Measurements from ENCODE around the gene PRKD1. TPM values are rescaled to one million over a fixed set of nuclear protein-coding genes. Genes with fewer than 3 reads are reported as not detected.

Gene PRKD1
- total and polyA plus RNA-seq, 2 donors (not counting 1 experiment from before 2014, with no cell fraction given), result 0.03 to 4.3 TPM

DNA sequence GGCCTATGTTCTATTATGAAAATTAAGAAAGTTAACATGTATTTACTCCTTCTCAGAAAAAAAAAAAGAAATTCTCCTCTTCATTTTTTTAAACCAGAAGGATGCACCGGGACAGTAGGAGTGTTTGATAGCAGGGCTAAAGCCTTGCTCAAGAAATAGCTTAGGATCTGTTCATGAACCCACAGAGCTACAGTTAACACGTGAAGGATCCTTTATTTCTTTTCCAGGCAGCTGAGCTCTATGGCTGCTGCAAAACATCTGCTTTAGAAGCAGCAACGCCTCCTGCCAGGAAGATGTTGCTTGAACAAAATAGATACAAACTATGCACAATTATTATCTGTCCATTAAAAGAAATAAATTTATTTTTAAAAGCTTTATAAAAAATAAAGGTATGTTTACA is 254.8 kb downstream of the PRKD1 start:
- POLR2A ChIA-PET, result no interaction called here
- Histone ChIP-seq H3K4me1 (ENCODE audit: control insufficient read depth in 2 of 2, insufficient read depth in 2 of 2, low read length in 2 of 2) (no peaks in the 10 kb centered on the region), H3K9me3 (ENCODE audit: control extremely low read depth in 1 of 3, control insufficient read depth in 2 of 3, insufficient read depth in 1 of 3, low read length in 2 of 3) (no peaks in the 10 kb centered on the region), H3K4me2 (replicated peaks; ENCODE audit: low read depth, low read length, poor library complexity, severe bottlenecking) (no peak overlapping the region), H3K79me2 (ENCODE audit: control insufficient read depth, insufficient read depth, low read length) (no peaks in the 10 kb centered on the region), H3K36me3 (replicated peaks in 1 of 2; ENCODE audit: control extremely low read depth in 1 of 2, control insufficient read depth in 1 of 2, extremely low read depth in 1 of 2, insufficient read depth in 2 of 2, low read length in 1 of 2) (no peaks in the 10 kb centered on the region), H3K9ac (ENCODE audit: low read length) (no peak overlapping the region), H4K20me1 (ENCODE audit: control insufficient read depth, insufficient read depth, low read length, poor library complexity, severe bottlenecking) (no peaks in the 10 kb centered on the region), H2AFZ (ENCODE audit: insufficient read depth, low read depth, low read length, poor library complexity, severe bottlenecking) (no peak overlapping the region), H3K27ac (ENCODE audit: low read length in 2 of 2) (no peak overlapping the region), H3K27me3 (replicated peaks in 1 of 4; ENCODE audit: control extremely low read depth in 1 of 4, control insufficient read depth in 3 of 4, insufficient read depth in 4 of 4, low read length in 3 of 4) (no peaks in the 10 kb centered on the region), H3K4me3 (ENCODE audit: control extremely low read depth in 1 of 5, extremely low read depth in 1 of 5, insufficient read depth in 1 of 5, low read depth in 2 of 5, low read length in 4 of 5) (no peak overlapping the region)
- intact Hi-C loops (cut with micrococcal nuclease), result no loop called here
- TF ChIP-seq, protein P1, sequence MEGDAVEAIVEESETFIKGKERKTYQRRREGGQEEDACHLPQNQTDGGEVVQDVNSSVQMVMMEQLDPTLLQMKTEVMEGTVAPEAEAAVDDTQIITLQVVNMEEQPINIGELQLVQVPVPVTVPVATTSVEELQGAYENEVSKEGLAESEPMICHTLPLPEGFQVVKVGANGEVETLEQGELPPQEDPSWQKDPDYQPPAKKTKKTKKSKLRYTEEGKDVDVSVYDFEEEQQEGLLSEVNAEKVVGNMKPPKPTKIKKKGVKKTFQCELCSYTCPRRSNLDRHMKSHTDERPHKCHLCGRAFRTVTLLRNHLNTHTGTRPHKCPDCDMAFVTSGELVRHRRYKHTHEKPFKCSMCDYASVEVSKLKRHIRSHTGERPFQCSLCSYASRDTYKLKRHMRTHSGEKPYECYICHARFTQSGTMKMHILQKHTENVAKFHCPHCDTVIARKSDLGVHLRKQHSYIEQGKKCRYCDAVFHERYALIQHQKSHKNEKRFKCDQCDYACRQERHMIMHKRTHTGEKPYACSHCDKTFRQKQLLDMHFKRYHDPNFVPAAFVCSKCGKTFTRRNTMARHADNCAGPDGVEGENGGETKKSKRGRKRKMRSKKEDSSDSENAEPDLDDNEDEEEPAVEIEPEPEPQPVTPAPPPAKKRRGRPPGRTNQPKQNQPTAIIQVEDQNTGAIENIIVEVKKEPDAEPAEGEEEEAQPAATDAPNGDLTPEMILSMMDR (IDR thresholded peaks at IDR 0.05), result no peak
- DNase-seq (no peak), ATAC-seq (ENCODE audit: low read depth) (no peak)
- Mint-ChIP-seq H3K9me3 (ENCODE audit: insufficient read depth) (no peaks in the 10 kb centered on the region), H3K27ac (no peak overlapping the region), H3K4me3 (no peak overlapping the region), H3K4me1 (no peaks in the 10 kb centered on the region), H3K27me3 (no peaks in the 10 kb centered on the region)
- WGBS (ENCODE audit: insufficient coverage), result 91% methylated on average over 2 of the region's 3 CpGs
- CTCF ChIA-PET, result interaction anchor here (1.2 kb wide), 1 partner anchor 9 kb away, joined by 3 read pairs; no protein-coding TSS in a partner anchor

DNA sequence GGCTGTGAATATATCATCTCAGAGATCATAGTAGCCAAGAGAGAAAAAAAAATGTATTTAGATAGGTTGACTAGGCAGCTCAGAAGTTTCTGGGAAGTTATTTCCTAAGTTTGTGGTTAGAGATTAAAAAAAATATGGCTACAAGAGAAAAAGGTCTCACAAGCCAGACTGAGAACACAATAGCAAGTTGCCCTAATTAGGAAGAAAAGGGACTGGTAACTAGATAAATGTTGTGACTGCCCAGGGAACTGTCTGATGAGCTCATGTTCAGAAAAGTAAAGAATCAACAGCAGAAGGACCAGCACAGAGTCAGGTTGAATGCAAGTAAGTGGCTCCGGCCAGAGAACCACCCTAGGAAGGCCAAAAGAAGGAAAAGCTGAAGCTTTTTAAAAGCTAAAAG is 256.6 kb downstream of the PRKD1 start:
- Histone ChIP-seq H3K79me2 (ENCODE audit: control insufficient read depth, insufficient read depth, low read length) (no peaks in the 10 kb centered on the region), H2AFZ (ENCODE audit: insufficient read depth, low read depth, low read length, poor library complexity, severe bottlenecking) (no peak overlapping the region), H3K27ac (ENCODE audit: low read length in 2 of 2) (no peak overlapping the region), H3K4me3 (ENCODE audit: control extremely low read depth in 1 of 5, extremely low read depth in 1 of 5, insufficient read depth in 1 of 5, low read depth in 2 of 5, low read length in 4 of 5) (no peak overlapping the region), H3K27me3 (replicated peaks in 1 of 4; ENCODE audit: control extremely low read depth in 1 of 4, control insufficient read depth in 3 of 4, insufficient read depth in 4 of 4, low read length in 3 of 4) (no peaks in the 10 kb centered on the region), H3K4me1 (ENCODE audit: control insufficient read depth in 2 of 2, insufficient read depth in 2 of 2, low read length in 2 of 2) (no peaks in the 10 kb centered on the region), H3K36me3 (replicated peaks in 1 of 2; ENCODE audit: control extremely low read depth in 1 of 2, control insufficient read depth in 1 of 2, extremely low read depth in 1 of 2, insufficient read depth in 2 of 2, low read length in 1 of 2) (no peaks in the 10 kb centered on the region), H3K9ac (ENCODE audit: low read length) (no peak overlapping the region), H3K9me3 (ENCODE audit: control extremely low read depth in 1 of 3, control insufficient read depth in 2 of 3, insufficient read depth in 1 of 3, low read length in 2 of 3) (no peaks in the 10 kb centered on the region), H4K20me1 (ENCODE audit: control insufficient read depth, insufficient read depth, low read length, poor library complexity, severe bottlenecking) (no peaks in the 10 kb centered on the region), H3K4me2 (replicated peaks; ENCODE audit: low read depth, low read length, poor library complexity, severe bottlenecking) (no peak overlapping the region)
- POLR2A ChIA-PET, result no interaction called here
- no peak for ATAC-seq (ENCODE audit: low read depth)
- WGBS (ENCODE audit: insufficient coverage), result no CpG with 5 or more reads among the region's 1 CpG
- Mint-ChIP-seq H3K4me1 (no peaks in the 10 kb centered on the region), H3K27ac (no peak overlapping the region), H3K4me3 (no peak overlapping the region), H3K9me3 (ENCODE audit: insufficient read depth) (no peaks in the 10 kb centered on the region), H3K27me3 (no peaks in the 10 kb centered on the region)
- intact Hi-C loops (cut with micrococcal nuclease), result no loop called here
- CTCF ChIA-PET, result no interaction called here
- no peak for TF ChIP-seq EZH2 (IDR thresholded peaks at IDR 0.05; ENCODE audit: borderline replicate concordance, insufficient read depth, low read depth, low read length, poor library complexity, severe bottlenecking)
- TF ChIP-seq, protein P1 (IDR thresholded peaks at IDR 0.05), result no peak
- DNase-seq, result no peak
